PFSK-1 (cell line): ENCODE data around the gene PPM1A.

Experiments used
- FOXP2 ChIP-seq: optimal IDR thresholded peaks from 2 replicates; pipeline ENCODE3; 2011; ENCODE audit warnings: borderline replicate concordance, control low read depth, inconsistent platforms; ENCODE audit not compliant: insufficient read depth; ENCODE audit errors: extremely low read length, extremely low read depth
- POLR2AphosphoS5 ChIP-seq: IDR thresholded peaks from 2 replicates; pipeline ENCODE4 v1.6.1; 2012; ENCODE audit warnings: low read depth, mild to moderate bottlenecking, control low read depth, low read length, moderate library complexity
- SIN3A ChIP-seq: IDR thresholded peaks from 2 replicates; pipeline ENCODE4 v1.6.1; 2012; ENCODE audit warnings: mild to moderate bottlenecking, low read length, moderate library complexity, borderline replicate concordance; ENCODE audit not compliant: insufficient read depth
- TAF1 ChIP-seq: IDR thresholded peaks from 2 replicates; pipeline ENCODE4 v1.6.1; 2012; ENCODE audit warnings: low read length, control low read depth, borderline replicate concordance; ENCODE audit not compliant: insufficient read depth
- TF ChIP-seq, protein P1 (sequence below), 2 experiments: IDR thresholded peaks; 2 replicates each; pipeline versions ENCODE4 v1.6.1 to v1.8.0; 2011 to 2012; ENCODE audit warnings: low read depth in 2 of 2, low read length in 2 of 2, control low read depth in 1 of 2, inconsistent platforms in 1 of 2, mild to moderate bottlenecking in 1 of 2, moderate library complexity in 1 of 2; ENCODE audit not compliant: insufficient read depth in 1 of 2

PPM1A gene

DNA sequence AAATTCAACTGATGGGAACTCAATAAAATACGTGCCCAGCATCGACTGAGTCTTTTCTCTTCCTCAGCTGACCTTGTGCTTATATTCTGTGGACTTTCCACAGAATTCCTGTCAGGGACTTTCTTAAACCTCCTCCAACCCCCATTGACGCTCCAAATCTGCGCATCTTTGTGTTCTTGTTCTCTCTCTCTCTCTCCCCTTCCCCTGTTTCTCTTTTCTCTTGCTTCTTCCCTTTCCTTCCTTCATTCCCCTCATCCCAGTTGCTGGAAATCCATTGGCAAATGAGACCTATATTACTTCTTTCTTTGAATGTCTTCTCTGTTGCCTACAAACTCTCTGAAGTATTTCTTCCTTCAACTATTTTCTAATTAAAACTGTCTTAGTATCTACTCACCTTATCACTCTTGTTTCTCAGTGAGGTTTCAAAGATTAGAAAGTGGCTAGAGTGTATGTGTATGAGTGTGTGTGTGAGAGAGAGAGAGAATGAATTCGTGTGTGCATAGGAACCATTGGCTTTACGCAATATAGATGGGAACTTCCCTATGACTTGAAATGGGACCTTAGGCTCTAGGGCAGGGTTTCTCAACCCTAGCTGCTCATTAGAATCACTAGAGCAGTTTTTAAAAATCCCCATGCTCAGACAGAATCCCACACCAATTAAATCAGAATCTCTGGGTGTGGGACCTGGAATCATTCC lies 42.0 kb upstream of the PPM1A start:
- no peak for TF ChIP-seq POLR2AphosphoS5
- no peak for TF ChIP-seq TAF1
- TF ChIP-seq FOXP2: no peak
- no peak for TF ChIP-seq SIN3A

DNA sequence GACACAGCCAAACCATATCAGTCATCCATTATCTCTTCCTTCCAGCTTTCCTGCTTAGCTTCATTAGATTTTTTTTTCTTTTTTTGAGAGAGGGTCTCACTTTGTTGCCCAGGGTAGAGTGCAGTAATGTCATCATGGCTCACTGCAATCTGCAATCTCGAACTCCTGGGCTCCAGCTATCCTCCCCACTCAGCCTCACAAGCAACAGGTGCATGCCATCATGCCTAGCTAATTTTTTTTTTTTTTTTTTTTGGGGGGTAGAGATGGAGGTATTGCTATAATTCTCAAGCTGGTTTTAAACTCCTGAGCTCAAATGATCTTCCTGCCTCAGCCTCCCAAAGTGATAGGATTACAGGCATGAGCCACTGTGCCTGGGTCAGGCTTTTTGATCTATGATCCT lies 38.3 kb upstream of the PPM1A start:
- TF ChIP-seq TAF1: no peak
- no peak for TF ChIP-seq FOXP2

DNA sequence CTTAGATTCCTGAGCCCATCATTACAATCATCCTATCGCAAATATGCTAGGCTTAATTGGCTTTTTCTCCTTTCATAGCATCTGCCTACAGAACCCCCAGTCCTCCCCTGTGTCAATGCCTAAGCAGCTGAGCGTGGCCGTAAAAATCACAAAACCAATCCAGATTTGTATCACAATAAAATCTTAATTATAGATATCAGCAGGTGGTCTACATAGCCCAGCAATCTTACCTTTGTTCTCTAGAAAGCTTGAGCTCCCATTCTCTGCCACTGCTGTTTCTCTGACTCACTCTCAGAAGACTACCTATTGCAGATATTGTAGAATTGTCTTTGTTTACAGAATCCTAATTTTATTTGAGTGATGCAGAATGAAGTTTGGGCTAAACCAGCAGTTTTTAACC lies 37.9 kb upstream of the PPM1A start:
- TF ChIP-seq FOXP2 (no peak), TAF1 (no peak), SIN3A (no peak), POLR2AphosphoS5 (no peak)
- TF ChIP-seq, protein P1, sequence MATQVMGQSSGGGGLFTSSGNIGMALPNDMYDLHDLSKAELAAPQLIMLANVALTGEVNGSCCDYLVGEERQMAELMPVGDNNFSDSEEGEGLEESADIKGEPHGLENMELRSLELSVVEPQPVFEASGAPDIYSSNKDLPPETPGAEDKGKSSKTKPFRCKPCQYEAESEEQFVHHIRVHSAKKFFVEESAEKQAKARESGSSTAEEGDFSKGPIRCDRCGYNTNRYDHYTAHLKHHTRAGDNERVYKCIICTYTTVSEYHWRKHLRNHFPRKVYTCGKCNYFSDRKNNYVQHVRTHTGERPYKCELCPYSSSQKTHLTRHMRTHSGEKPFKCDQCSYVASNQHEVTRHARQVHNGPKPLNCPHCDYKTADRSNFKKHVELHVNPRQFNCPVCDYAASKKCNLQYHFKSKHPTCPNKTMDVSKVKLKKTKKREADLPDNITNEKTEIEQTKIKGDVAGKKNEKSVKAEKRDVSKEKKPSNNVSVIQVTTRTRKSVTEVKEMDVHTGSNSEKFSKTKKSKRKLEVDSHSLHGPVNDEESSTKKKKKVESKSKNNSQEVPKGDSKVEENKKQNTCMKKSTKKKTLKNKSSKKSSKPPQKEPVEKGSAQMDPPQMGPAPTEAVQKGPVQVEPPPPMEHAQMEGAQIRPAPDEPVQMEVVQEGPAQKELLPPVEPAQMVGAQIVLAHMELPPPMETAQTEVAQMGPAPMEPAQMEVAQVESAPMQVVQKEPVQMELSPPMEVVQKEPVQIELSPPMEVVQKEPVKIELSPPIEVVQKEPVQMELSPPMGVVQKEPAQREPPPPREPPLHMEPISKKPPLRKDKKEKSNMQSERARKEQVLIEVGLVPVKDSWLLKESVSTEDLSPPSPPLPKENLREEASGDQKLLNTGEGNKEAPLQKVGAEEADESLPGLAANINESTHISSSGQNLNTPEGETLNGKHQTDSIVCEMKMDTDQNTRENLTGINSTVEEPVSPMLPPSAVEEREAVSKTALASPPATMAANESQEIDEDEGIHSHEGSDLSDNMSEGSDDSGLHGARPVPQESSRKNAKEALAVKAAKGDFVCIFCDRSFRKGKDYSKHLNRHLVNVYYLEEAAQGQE (IDR thresholded peaks at IDR 0.05; ENCODE audit: insufficient read depth in 1 of 2, low read depth in 2 of 2, low read length in 2 of 2): no peak

DNA sequence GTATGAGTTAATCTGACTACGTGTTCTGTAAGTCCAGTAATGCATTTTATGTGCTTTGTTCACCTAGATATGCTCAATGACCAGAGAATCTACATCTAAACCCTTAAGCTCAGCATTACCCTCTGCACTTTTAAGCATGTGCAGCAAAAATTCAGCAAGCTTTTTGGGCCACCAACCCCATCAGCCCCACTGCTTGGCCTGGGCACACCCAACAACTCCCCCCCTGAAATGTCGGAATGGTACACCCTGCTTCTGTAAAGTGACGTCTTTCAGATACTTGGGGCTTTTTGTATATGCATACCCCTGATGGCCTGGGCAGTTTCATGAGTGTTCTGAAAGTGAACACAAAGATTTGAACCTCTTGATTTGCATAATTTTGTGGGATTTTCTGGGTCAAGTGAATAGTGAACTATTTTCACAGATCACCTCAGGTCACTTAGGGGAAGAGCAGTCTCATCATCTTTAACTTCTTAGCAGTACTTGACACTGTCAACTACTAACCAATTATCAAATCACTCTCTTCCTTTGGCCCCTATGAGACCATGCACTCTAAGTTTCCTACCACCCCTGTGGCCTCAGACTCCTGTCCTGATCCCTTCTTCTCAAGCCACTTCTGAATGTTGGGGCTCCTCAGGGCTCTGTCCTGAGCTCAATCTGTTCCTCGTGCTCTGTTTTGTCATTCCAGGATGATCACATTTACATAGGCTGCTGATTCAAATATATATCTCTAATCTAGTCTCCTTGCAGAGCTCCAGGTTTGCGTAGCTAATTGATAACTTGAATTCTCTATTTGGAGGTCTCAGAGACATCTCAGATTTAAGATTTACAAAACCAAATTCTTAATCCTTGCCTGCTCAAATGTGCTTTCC lies 36.3 kb upstream of the PPM1A start:
- TF ChIP-seq SIN3A (no peak), POLR2AphosphoS5 (no peak), FOXP2 (no peak), TAF1 (no peak)
- TF ChIP-seq, protein P1 (IDR thresholded peaks at IDR 0.05; ENCODE audit: insufficient read depth in 1 of 2, low read depth in 2 of 2, low read length in 2 of 2): no peak

DNA sequence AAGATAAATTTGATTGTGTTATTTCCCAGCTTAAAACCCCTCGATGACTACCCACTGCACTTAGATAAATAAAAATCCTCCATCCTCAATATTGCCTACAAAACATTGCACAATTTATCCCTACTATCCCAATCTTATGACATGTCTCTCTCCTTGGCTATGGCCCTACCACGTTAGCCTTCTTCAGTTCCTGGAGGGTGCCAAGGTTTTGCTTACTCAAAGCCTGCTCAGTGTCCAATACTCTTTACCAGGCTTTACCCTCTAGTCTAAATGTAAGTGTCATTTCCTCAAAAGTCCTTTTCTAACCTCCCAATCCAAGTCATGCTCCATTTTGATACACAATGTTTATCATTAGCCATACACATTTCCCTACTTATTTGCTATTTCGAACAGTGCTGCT lies 35.0 kb upstream of the PPM1A start:
- TF ChIP-seq FOXP2 (no peak), POLR2AphosphoS5 (no peak), SIN3A (no peak)

DNA sequence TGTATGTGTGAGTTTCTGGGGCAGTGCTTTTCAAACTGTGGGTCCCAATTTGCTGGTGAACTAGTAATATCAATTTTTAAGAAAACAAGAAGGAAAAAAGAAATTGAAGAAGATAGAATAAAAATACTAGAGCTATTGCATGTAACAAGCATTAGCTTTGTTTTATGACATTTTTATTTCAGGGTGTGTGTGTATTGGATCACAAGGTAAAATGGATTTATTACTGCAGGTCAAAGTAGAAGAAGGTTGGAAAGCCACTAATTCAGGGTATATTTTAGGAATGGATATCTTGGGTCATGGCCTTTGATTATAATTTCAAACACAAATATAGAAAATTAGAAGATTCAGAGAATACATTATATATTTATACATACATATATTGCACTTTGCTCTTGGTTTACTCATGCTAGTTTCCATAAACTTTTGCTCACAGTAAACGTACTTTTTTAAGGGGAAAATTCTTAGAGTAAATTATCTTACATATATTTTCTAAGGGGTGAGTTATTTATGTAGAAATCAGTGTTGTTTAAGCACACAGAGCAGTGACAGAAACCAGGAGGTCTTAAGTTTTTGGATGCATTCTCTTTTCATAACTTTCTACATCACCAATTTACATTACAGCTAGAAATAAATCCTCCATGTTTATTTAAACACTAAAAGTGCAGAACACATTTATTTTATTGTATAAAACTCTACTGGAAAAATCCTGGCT lies 34.5 kb upstream of the PPM1A start:
- TF ChIP-seq FOXP2: no peak
- TF ChIP-seq TAF1: no peak
- no peak for TF ChIP-seq SIN3A
- TF ChIP-seq POLR2AphosphoS5: no peak
- TF ChIP-seq, protein P1 (IDR thresholded peaks at IDR 0.05; ENCODE audit: insufficient read depth in 1 of 2, low read depth in 2 of 2, low read length in 2 of 2): no peak
